ENCODE measurements around the gene HES7.
"Not testable (repeated sequence)": the region's sequence is repeated elsewhere in the genome, so short reads cannot be mapped to it uniquely, and the experiment has no call there.

The HES7 gene

GRCh38 chr17:8122422-8122923 lies 1.4 kb downstream of the HES7 start:
- DNase-seq (ENCODE audit: low read depth): no peak

DNA sequence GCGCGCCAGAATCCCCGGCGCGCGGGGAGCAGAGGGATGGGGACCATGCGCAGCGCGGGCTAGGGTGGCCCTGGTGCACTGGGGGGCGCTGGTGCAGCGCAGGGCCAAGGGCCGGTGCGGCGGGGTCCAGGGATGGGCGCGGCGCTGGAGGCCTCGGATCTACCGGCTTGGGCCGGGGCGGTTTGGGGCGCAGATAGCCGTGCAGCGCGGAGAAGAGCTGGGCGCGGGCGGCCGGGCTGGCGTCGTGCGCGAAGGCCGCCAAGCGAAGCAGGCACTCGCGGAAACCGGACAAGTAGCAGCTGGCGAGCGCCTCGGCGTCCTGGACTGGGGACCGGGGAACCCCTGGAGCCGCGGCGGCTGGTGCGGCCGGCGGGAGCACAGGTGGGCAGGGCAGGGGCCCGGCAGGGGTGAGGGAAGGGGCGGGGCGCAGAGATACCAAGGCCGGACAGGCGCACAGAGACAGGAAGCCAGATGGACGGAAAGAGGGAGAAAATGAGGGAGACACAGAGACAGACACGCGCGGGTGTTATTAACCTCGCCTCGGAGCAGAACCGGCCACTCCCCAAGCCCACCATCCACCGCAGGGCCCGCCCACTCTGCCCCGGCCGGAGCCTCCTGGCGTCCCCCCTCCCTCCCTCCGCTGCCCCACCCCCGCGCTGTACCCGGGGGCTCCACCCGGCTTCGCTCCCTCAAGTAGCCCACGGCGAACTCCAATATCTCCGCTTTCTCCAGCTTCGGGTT lies 2.1 kb downstream of the HES7 start:
- DNase-seq (ENCODE audit: low read depth): no peak

DNA sequence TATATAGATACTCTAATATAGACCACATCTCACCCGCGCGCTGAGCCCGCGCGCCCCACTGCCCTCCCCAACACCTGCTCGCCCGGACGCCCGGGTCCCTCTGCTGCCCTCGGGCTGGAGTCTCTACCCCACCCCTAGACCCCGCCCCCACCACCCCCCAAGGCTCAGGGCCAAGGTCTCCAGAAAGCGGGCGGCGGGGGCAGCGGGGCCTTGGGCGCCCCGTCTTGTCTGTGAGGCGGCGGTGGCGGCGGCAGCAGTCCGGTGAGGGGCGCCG lies 2.6 kb downstream of the HES7 start:
- DNase-seq (ENCODE audit: low read depth): no peak

- DNase-seq (ENCODE audit: low read depth): no peak
Measured at GRCh38 chr17:8120520-8121406, 3.1 kb downstream of the HES7 start.

DNA sequence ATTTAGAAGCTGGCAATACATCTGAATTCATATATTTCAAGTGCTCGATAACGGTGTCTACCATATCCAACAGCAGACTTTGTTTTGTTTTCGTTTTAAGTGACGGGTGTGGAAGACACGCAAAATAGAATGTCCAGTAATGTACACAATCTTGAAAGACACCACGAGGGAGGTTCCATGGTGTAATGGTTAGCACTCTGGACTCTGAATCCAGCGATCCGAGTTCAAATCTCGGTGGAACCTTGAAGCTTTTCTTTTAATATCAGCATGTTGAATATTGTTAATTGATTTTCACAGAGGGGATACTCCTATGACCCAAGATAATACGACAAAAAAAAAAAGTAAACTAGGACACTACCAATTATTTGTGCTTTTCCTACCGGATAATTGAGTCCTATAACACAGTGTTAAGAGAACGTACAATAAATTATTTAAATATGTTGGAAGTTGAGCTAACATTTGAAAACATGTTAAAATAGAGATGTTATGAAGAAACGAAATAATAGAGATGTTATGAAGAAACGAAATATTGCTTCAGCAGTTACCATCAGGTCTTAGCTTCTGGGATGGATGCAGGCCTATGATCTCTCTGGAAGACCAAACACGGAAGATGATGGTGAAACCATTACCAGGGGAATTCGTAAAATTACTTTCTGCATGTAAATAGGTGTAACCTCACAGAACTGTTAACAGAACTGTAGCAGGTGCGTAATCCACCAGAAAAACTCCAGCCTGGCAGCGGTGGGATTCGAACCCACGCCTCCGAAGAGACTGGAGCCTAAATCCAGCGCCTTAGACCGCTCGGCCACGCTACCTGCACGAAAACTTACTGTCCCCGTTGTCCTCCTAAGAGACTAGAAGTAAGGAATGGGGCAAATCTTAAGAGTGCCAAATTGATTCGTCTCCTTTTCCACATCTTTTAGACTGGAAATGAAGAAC lies 4.1 kb downstream of the HES7 start:
- peak; percentile 65 for DNase-seq (ENCODE audit: low read depth)

GRCh38 chr17:8118769-8119580 lies 4.9 kb downstream of the HES7 start:
- peak; percentile 71 for DNase-seq (ENCODE audit: low read depth)

- DNase-seq (ENCODE audit: low read depth): no peak
Measured at GRCh38 chr17:8117980-8118768, 5.7 kb downstream of the HES7 start, which contains the start of gene ALOXE3. TSS of gene ALOXE3 (minus strand) at chr17:8118514. CDS start at chr17:8117990, 524 bp downstream.

- no peak for DNase-seq (ENCODE audit: low read depth)
Measured at GRCh38 chr17:8117367-8117979, 6.4 kb downstream of the HES7 start.

DNA sequence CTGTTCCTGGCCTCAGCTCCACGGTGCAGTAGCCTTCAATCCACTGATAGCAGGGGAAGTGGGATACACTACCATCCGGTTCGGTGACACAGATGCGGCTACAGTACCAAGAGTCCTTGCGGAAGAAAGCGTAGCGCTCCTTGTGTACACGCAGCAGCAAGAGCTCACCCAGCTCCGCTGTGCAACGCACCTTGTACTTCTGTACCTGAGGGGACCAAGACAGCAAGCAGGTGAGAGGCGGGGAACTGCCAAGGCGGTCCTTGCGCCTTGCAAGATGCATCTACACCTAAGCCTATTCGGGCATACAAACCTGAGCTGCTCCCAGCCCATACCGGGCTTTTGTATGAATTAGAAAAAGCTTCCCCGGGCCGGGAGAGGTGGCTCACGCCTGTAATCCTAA lies 7.1 kb downstream of the HES7 start:
- no peak for DNase-seq (ENCODE audit: low read depth)

GRCh38 chr17:8110907-8111306 lies 13.0 kb downstream of the HES7 start:
- DNase-seq (ENCODE audit: low read depth): no peak

DNA sequence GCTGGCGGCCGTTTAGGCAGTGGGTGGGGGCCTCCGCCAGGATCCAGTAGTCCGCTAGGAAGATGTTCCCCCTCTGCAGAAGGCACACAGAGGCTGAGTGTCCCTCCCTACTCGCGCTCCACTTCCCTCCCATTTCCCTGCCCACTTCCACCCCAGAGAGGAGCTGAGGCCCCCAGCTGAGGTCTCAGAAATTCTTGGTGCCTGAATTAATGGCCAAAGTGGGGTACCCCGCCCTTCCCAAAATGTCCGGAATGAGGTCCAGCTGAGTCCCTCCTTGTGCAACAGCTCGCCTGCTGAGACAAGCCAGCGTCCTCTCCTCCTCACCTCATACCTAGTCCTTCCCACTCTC lies 13.5 kb downstream of the HES7 start:
- no peak for DNase-seq (ENCODE audit: low read depth)

DNA sequence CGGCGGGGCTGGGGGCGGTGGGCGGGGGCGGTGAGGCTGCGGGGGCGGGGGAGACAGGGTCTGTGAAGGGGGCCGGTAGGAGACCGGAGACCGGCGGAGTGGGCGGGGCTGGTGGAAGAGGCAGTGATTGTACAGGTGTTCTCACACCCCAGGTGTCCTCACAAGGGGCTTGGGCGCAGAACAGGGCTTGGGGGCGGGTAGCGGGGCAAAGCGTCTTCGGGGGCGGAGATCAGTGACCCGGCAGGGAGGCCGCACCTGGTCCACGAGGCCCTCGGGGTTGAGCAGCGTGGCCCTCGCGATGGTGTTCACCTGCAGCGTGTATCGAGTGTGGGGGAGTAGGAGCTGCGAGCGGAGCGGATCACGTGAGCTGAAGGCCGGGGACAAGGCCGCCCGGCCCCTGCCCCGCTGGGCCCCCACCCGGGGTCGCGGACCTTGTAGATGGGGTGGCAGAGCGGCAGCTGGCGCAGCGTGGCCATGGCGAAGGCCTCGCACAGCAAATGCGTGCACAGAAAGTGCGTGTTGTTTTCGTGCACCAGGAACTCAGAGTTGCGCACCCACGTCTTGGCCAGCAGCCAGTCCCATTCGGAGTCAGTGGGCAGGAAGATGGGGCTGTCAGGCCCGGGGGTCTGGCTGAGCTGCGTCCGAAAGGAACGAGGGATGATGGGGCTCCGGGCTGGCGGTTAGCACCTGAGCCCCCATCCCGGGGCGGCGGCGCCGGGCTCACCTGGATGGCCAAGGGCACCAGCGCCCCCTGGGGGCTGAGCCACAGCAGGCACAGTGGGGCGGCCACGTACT lies 14.0 kb downstream of the HES7 start:
- DNase-seq (ENCODE audit: low read depth): peak; percentile 65

DNA sequence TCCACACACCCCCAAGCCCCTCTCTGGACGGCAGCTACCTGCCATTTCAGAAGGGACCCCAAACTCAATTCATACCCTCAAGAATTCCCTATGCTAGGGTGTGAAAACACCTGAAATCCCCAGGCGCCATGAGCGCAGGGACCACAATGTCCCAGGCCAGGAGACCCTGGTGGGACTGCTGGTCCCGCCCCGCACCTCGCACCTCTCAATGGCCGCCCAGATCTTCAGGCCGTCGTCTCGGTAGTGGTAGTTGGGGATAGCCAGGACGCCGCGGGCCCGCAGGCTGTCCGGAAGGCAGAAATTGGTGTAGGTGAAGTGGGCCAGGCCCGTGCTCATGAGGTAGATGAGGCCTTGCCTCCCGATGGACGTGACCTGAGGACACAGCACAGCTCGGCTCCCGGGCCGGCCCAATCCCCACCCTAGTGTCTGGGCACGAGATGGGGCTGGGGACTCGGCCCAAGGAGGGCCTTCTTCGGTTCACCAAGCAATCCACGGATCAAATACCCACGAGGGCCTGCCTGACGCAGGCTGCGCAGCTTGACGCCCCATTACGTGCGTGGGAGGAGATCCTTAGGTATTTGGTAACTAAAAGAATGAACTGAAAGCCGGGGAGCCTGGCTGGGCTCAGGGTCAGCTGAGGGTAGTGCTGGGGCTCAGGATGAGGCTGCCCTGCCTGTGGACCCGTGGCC lies 14.8 kb downstream of the HES7 start:
- DNase-seq (ENCODE audit: low read depth): no peak

- DNase-seq (ENCODE audit: low read depth): not testable (repeated sequence)
Measured at GRCh38 chr17:8106980-8107379, 16.9 kb downstream of the HES7 start.

DNA sequence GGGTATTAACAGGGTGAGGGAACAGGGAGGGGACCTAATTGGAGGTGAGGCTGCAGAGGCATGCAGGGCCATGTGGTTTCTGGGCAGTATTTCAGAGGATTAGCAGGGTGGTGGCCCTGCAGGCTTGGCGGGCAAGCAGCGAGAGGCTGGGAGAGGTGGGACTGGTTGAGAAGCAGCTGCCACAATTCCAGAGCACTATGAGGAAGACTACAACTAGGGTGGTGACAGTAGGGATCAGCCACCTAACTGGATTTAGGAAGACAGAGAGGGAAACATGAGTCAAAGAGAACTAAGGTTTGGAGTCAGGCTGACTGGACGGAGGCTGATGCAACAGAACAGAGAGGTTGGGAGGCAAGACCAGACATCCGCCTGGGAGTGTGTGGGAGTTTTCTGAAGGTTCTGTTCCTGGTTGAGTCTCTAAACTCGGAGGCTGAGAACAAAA lies 17.9 kb downstream of the HES7 start:
- no peak for DNase-seq (ENCODE audit: low read depth)

DNA sequence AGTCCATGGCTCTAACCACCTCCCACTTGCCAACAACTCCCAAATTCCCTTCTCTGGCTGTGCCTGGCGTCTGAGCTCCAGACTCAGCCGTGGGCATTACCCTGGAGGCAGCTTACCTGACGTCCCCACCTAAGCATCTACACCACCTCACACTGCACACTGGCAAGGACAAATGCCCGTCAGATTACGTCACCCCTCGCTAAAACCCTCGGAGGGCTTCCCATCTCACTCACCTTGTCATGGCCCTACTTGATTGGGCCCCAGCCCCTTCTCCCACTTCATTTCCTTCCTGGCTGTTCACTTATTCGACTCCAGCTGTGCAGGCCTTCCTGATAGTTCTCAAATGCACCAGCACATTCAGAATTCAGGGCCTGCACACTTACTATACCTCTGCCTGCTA lies 19.0 kb downstream of the HES7 start:
- DNase-seq (ENCODE audit: low read depth): no peak

DNA sequence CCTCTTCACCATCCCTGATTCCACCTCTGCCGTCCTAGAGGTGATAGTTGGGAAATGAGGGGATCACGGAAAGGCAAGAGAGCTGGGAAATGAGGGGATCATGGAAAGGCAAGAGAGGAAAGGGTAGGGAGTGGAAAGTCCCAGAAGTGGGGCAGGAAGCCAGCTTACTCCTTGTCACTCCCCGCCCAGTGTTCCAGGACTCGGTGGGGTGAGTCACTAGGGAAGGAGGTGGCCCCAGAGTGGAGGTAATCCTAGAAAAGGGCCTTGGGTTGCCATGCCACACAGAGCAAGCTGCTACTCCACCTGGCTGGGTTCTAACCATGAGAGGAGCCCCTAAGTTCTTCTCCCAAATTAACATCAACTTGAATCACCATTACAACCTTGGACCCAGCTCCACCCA lies 20.4 kb downstream of the HES7 start:
- DNase-seq (ENCODE audit: low read depth): no peak

DNA sequence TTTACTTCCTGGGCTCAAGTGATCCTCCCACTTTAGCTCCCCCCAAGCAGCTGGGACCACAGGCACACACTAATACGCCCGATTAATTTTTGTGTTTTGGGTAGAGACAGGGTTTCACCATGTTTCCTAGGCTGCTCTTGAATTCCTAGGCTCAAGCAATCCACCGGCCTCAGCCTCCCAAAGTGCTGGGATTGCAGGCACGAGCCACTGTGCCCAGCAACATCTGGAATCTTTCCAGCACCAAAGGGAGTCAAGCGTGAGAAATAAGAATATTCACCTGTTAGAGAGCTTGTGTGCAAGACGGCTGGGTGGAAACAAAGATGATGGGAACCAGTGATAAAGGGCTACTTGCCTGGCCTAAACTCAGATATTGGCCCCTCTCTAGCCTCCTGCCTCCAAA lies 22.2 kb downstream of the HES7 start:
- DNase-seq (ENCODE audit: low read depth): no peak

- DNase-seq (ENCODE audit: low read depth): no peak
Measured at GRCh38 chr17:8100763-8101162, 23.1 kb downstream of the HES7 start.
